Naive thymus-derived CD8-positive, alpha-beta T cell (primary cell): Measurements from ENCODE around the gene RAB44. TPM values are rescaled to one million over a fixed set of nuclear protein-coding genes. Genes with fewer than 3 reads are reported as not detected.

ENCODE experiments used
- ATAC-seq, 2 donors: fragments of 150-1000 bp; cut with Tn5 transposase in 1 of 2; sonication (Bioruptor Pico), chemical (Tn5 transposase) in 1 of 2; 1 replicate in 1 of 2; 2 replicates in 1 of 2; pipeline ENCODE4 v1.10.0; 2021; ENCODE audit warnings: mild to moderate bottlenecking in 2 of 2, moderate library complexity in 2 of 2
- POLR2A ChIA-PET: fragments of 350-600 bp; sonication (Branson Sonifier 250); formaldehyde crosslinking; loops from one replicate; lab custom pipeline; 2021; ENCODE audit warnings: antibody characterized with exemption; lab: Charles Lee
- DNase-seq, 10 donors: peaks; one replicate each; pipeline versions ENCODE4 v3.0.0 to v3.0.0-alpha.2; 2020 to 2022
- H3K27ac Mint-ChIP-seq, 10 donors: one replicate each; pipeline ENCODE4 v1.8.0; 2020 to 2022; ENCODE audit warnings: mild to moderate bottlenecking in 10 of 10, mixed read lengths in 10 of 10, moderate library complexity in 4 of 10, inconsistent platforms in 1 of 10
- H3K27me3 Mint-ChIP-seq, 5 donors: one replicate each; pipeline ENCODE4 v1.8.0; 2021 to 2022; ENCODE audit warnings: mixed read lengths in 5 of 5
- H3K36me3 Mint-ChIP-seq, 3 donors: one replicate each; pipeline ENCODE4 v1.8.0; 2020 to 2022; ENCODE audit warnings: mixed read lengths in 3 of 3, mild to moderate bottlenecking in 2 of 3, inconsistent platforms in 1 of 3
- H3K4me1 Mint-ChIP-seq, 4 donors: one replicate each; pipeline ENCODE4 v1.8.0; 2021 to 2022; ENCODE audit warnings: mixed read lengths in 4 of 4
- H3K4me3 Mint-ChIP-seq, 10 donors: one replicate each; pipeline ENCODE4 v1.8.0; 2020 to 2022; ENCODE audit warnings: mild to moderate bottlenecking in 10 of 10, mixed read lengths in 10 of 10, moderate library complexity in 6 of 10, inconsistent platforms in 1 of 10
- H3K9me3 Mint-ChIP-seq, 9 donors: one replicate each; pipeline ENCODE4 v1.8.0; 2020 to 2022; ENCODE audit warnings: mixed read lengths in 9 of 9, mild to moderate bottlenecking in 3 of 9, inconsistent platforms in 1 of 9, moderate library complexity in 1 of 9
- polyA plus RNA-seq, 3 donors: library from polyadenylated mRNA; unstranded; fragments of 300-500 nt; fragmentation: Illumina TruSeq; gene quantifications; one replicate each; pipeline ENCODE4 v1.2.3, GENCODE V29; 2021
- total RNA-seq, 8 experiments: library from RNA in 2 of 8; stranded (reverse) in 2 of 8; gene quantifications; one replicate each; pipeline ENCODE4 v1.2.3 and lab custom pipeline; 2021 to 2026

RAB44 gene
- total and polyA plus RNA-seq, 5 experiments from 2014 or later = not detected

DNA sequence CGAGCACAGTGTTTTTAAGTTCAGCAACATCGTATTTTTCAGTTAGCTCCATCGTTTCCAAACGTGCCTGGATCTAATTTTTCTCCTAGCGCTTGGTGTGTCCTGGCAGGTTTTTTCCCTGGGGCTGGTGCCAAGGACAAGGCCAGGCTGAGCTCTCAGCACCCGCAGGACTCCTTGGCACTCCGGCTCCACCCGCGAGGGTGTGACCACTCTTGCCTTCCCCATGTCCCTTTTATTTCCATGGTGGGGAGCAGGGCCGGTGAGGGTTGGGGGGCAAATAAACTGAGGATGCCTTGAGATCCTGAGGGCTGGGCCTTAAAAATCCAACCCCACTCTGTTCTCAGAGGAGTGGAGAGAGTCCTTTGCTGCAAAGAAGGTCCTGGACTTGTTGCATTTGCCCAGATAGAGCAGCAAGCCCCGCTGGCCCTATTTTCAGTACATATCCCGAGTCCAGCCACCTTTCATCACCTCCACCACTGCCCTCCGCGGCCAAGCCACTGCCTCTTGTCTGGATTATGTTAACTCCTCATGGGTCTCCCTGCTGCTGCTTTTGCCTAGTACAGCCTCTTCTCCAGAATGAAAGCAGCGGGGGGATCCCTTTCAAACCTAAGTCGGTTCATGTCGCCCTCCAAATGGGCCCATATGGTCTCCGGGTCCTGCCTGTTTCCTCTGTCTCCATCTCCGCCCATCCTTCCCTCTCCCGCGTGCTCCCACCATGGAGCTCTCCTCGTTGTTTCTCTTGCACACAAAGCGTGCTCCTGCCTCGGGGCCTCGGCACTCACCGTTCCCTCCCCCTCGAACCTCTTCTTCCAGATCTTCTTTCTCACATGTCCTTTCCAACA lies 4.5 kb upstream of the RAB44 start:
- Mint-ChIP-seq H3K27me3 (peaks cover 0 to 5% (median 0%) of the 10 kb centered on the region in 5 donors), H3K4me3 (no peak overlapping the region), H3K27ac (peak overlapping the region in 1 of 10 donors; percentile 66), H3K4me1 (peaks cover 0 to 57% (median 6%) of the 10 kb centered on the region in 4 donors), H3K9me3 (no peaks in the 10 kb centered on the region), H3K36me3 (no peaks in the 10 kb centered on the region)
- no peak for DNase-seq
- POLR2A ChIA-PET = no interaction called here
- no peak for ATAC-seq

DNA sequence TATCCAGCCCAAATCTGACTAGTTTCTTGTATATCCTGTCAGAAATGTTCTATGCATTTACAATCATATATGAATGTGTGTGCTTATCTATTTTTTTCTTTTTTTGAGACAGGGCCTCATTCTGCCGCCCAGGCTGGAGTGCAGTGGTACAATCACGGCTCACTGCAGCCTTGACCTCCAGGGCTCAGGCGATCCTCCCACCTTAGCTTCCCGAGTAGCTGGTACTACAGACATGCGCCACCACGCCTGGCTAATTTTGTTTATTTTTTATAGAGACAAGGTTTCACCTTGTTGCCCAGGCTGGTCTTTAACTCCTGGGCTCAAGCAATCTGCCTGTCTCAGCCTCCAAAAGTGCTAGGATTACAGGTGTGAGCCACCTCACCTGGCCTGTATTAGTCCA lies 3.0 kb upstream of the RAB44 start:
- no peak overlapping the region for H3K4me3 Mint-ChIP-seq
- DNase-seq = no peak
- no peak for ATAC-seq
- peaks cover 0 to 54% (median 6%) of the 10 kb centered on the region in 4 donors for H3K4me1 Mint-ChIP-seq
- H3K27ac Mint-ChIP-seq = no peak overlapping the region
- H3K9me3 Mint-ChIP-seq = no peaks in the 10 kb centered on the region
- no peaks in the 10 kb centered on the region for H3K36me3 Mint-ChIP-seq
- H3K27me3 Mint-ChIP-seq = peaks cover 0 to 10% (median 3%) of the 10 kb centered on the region in 5 donors
- POLR2A ChIA-PET = no interaction called here

DNA sequence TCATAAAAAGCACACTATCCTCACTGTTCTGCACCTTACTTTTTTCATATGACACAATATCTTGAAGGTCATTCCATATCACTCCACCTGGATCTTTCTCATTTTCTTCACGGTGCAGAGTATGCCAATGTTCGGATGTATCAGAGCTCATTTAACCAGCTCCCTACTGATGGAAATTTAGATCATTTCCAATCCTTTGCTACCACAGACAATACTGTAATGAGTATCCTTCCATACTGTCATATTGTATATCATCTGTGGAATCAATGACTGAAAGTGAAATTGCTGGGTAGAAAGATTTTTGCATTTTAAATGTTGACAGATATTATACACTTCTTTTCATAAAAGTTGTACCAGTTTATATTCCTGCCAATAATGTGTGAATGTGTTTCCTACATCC lies 2.2 kb upstream of the RAB44 start:
- Mint-ChIP-seq H3K4me1 (peaks cover 0 to 49% (median 6%) of the 10 kb centered on the region in 4 donors), H3K27me3 (peaks cover 0 to 10% (median 3%) of the 10 kb centered on the region in 5 donors), H3K27ac (no peak overlapping the region), H3K4me3 (no peak overlapping the region), H3K36me3 (no peaks in the 10 kb centered on the region), H3K9me3 (no peaks in the 10 kb centered on the region)
- ATAC-seq = no peak
- no peak for DNase-seq
- POLR2A ChIA-PET = no interaction called here

DNA sequence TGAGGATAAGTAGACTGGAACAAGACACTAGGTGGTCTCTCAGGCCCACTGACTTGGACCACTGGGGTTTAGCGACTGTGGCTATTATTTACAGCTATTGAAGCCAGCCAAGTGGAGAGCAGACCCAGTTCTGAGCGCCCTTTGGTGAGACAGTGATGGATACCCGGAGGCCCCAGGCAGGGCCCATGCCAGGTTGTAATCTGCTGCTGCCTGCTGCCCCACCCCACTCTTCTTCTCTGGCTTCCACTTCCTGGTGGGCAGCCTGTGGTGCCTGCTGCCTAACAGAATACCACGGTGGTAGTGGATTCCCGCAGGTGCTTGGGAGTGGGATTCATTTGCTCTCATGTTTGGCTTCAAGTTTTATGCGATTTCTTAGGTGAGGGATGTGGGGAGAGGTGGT lies 570 bp downstream of the RAB44 start:
- H3K27me3 Mint-ChIP-seq = peaks cover 0 to 14% (median 5%) of the 10 kb centered on the region in 5 donors

DNA sequence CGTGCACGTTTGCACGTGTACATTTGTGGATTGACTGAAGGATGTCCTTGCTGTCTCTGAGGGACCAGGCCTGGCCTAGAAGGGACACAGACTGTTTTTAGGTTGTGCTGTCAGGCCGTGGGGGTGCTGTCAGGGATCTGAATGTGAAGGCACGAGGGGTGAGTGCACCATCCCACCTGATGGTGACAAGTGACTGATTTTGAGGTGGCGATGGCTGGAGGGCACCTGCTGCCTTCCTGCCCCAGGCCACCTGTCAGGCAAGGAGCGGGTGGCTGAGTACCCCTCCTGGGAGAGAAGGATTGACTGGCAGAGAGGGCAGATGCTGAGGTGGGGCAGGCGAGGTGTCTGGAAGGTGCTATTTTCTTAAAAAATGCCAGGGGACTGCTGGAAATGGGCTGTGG lies 1.2 kb downstream of the RAB44 start:
- H3K36me3 Mint-ChIP-seq = no peaks in the 10 kb centered on the region
- peak overlapping the region in 2 of 10 donors; percentile 1 to 59 for H3K27ac Mint-ChIP-seq
- H3K27me3 Mint-ChIP-seq = peaks cover 0 to 21% (median 5%) of the 10 kb centered on the region in 5 donors
- no peaks in the 10 kb centered on the region for H3K9me3 Mint-ChIP-seq
- POLR2A ChIA-PET = no interaction called here
- H3K4me3 Mint-ChIP-seq = no peak overlapping the region
- DNase-seq = no peak
- H3K4me1 Mint-ChIP-seq = peaks cover 0 to 30% (median 0%) of the 10 kb centered on the region in 4 donors
- no peak for ATAC-seq

More for the DNA sequence above, 570 bp downstream of the RAB44 start:
- POLR2A ChIA-PET = no interaction called here
- H3K9me3 Mint-ChIP-seq = no peaks in the 10 kb centered on the region
- peak overlapping the region in 2 of 10 donors; percentile 59 to 65 for H3K27ac Mint-ChIP-seq
- H3K4me3 Mint-ChIP-seq = no peak overlapping the region
- H3K4me1 Mint-ChIP-seq = peaks cover 0 to 35% (median 2%) of the 10 kb centered on the region in 4 donors
- H3K36me3 Mint-ChIP-seq = no peaks in the 10 kb centered on the region
- ATAC-seq (no peak), DNase-seq (no peak)

DNA sequence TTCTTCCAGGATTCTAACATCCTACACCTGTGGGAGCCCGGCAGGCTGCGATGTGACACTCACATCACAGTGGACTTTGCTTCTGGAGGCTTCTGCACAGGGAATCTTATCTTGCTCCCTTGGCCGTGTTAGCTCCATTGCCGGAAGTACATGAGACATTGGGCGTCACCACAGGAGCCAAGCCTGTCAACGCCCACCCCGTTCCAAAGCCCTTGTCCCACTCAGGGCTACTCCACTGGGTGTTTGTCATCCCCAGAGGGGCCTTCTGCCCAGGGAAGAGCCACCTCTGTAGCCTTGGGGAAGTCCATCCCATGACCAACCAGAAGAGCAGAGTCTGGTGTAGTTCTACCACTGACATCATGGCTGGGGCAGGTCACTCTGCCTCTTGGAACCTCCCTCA lies 1.7 kb downstream of the RAB44 start:
- Mint-ChIP-seq H3K4me1 (peaks cover 0 to 29% (median 0%) of the 10 kb centered on the region in 4 donors), H3K4me3 (no peak overlapping the region), H3K27me3 (peaks cover 0 to 21% (median 5%) of the 10 kb centered on the region in 5 donors), H3K27ac (no peak overlapping the region), H3K36me3 (no peaks in the 10 kb centered on the region), H3K9me3 (no peaks in the 10 kb centered on the region)
- DNase-seq (no peak), ATAC-seq (no peak)
- POLR2A ChIA-PET = no interaction called here

DNA sequence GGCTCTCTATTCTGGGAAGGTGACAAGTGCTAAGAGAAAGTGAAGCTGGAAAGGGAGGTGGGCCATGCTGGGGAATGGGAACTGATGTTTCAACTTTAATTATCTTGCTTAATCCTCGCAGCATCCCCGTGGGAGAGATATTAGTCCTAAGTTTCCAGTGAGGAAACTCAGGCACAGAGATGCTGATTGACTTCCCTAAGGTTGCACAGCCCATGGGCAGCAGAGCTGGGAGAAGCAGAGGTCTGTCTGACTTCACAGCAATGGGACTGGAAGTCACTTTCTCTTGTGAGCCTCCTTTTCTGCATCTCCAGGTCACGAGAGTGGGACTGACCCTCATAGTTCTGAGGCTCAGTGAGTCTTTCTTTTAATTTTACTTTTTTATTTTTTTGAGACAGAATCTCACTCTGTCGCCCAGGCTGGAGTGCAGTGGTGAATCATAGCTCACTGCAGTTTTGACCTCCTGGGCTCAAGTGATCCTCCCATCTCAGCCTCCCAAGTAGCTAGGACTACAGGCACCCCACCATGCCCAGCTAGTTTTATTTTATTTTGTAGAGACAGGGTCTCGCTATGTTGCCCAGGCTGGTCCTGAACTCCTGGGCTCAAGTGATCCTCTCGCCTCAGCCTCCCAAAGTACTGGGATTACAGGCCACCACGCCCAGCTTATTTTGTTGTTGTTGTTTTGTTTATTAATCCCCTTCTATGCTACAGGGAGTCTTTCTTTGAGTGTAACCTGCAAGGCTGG lies 2.6 kb downstream of the RAB44 start:
- Mint-ChIP-seq H3K9me3 (no peaks in the 10 kb centered on the region), H3K4me1 (peaks cover 0 to 22% (median 0%) of the 10 kb centered on the region in 4 donors), H3K27me3 (peaks cover 0 to 21% (median 5%) of the 10 kb centered on the region in 5 donors), H3K4me3 (no peak overlapping the region), H3K36me3 (no peaks in the 10 kb centered on the region), H3K27ac (peak overlapping the region in 1 of 10 donors; percentile 38)
- DNase-seq (no peak), ATAC-seq (no peak)
- POLR2A ChIA-PET = no interaction called here

DNA sequence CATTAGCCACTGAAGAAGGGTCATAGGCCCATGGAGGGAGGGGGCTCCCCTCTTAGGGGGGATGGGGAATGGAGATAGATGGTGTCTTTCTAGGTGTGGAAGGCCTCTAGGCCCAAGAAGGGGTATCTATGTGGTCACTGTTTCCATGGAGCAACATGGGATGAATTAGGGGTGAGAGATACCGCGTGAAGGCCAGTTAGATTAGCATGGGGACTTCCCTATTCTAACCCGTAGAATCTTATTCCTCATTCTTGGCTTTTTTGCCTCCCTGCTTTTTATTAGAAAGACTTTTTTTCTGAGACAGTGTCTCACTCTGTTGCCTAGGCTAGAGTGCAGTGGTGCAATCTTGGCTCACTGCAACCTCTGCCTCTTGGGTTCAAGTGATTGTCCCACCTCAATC lies 3.2 kb downstream of the RAB44 start:
- POLR2A ChIA-PET = no interaction called here
- Mint-ChIP-seq H3K36me3 (no peaks in the 10 kb centered on the region), H3K27me3 (peaks cover 0 to 21% (median 5%) of the 10 kb centered on the region in 5 donors), H3K4me1 (peaks cover 0 to 20% (median 0%) of the 10 kb centered on the region in 4 donors), H3K4me3 (no peak overlapping the region), H3K9me3 (no peaks in the 10 kb centered on the region), H3K27ac (no peak overlapping the region)
- ATAC-seq = no peak
- DNase-seq = no peak

DNA sequence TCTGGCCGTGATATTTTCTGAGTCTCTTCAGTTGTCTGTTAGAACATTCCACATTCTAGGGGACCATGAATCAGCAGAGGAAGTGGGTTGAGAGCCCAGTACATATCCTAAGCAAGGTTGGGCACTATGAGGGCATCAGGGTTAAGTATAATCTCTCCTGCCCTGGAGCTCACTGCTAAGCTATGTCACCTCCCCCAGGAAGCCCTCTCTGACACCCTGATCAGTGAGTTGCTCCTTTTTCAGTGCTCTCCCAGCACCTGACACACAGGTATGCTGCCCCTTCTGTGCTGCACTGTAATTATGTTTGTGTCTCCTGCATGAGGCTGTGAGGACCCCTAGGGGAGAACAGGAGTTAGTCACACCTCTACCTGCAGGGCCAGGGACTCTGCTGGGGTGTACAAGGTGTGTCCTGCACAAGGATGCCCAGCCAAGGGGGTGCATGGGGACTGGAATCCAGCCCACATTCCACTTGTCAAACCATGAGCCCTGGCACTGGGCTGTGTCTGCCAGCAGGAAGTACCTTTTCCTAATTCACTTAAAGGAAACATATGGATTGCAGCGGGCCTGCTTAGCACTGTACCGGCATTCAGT lies 3.9 kb downstream of the RAB44 start:
- Mint-ChIP-seq H3K27ac (no peak overlapping the region), H3K36me3 (no peaks in the 10 kb centered on the region), H3K27me3 (peaks cover 0 to 21% (median 5%) of the 10 kb centered on the region in 5 donors), H3K9me3 (no peaks in the 10 kb centered on the region), H3K4me3 (no peak overlapping the region), H3K4me1 (peaks cover 0 to 20% (median 0%) of the 10 kb centered on the region in 4 donors)
- ATAC-seq = peak in 1 of 2 donors; percentile 41
- POLR2A ChIA-PET = interaction anchor here (0.6 kb wide), 1 partner anchor 1897 kb away, joined by 3 read pairs; no protein-coding TSS in a partner anchor
- DNase-seq = no peak

DNA sequence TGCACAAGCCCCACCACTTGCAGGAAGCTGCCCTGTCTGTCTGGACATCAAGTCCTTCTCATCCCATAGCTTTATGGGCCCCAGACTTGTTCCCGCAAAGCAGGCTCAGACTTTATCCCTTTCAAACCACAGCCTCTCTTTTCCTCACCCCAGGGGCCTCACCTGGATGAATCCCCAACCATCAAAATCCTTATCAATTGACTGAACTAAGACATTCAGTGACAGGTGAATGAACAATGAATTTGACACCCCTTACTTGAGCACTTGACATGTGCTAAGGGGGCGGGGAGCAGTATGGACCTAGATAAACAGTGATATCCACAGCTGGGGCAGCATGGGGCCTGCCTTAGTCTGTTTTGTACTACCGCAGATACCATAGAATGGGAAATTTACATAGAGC lies 5.0 kb downstream of the RAB44 start:
- Mint-ChIP-seq H3K36me3 (no peaks in the 10 kb centered on the region), H3K4me1 (peaks cover 0 to 18% (median 0%) of the 10 kb centered on the region in 4 donors), H3K4me3 (no peak overlapping the region), H3K27ac (no peak overlapping the region), H3K27me3 (peaks cover 0 to 21% (median 5%) of the 10 kb centered on the region in 5 donors), H3K9me3 (no peaks in the 10 kb centered on the region)
- POLR2A ChIA-PET = no interaction called here
- ATAC-seq = no peak
- no peak for DNase-seq

DNA sequence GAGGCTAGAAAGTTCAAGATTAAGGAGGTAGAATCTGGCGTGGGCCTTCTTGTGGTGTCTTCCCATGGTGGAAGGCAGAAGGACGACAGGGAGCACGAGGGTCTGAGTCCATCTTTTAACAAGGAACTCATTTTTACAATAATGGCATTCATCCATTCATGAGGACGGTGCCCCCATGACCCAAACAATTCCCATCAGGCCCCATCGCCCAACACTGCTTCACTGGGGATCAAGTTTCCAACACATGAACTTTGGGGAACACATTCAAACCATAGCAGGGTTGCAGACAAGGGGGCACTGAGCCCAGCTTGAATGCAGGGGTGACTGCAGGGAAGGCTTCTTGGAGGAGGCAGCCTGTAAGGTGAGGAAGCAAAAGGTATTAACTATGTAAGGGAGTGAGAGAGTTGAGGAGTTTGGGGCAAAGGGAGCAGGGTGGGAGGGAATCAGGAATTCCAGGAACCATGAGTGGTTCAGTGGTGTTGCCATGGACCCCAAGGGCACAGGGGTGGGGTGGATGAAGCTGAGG lies 5.5 kb downstream of the RAB44 start:
- Mint-ChIP-seq H3K9me3 (no peaks in the 10 kb centered on the region), H3K36me3 (no peaks in the 10 kb centered on the region), H3K27me3 (peaks cover 0 to 20% (median 5%) of the 10 kb centered on the region in 5 donors), H3K4me1 (peaks cover 0 to 16% (median 0%) of the 10 kb centered on the region in 4 donors), H3K27ac (peak overlapping the region in 2 of 10 donors; percentile 44 to 77), H3K4me3 (no peak overlapping the region)
- no peak for DNase-seq
- POLR2A ChIA-PET = no interaction called here
- no peak for ATAC-seq

DNA sequence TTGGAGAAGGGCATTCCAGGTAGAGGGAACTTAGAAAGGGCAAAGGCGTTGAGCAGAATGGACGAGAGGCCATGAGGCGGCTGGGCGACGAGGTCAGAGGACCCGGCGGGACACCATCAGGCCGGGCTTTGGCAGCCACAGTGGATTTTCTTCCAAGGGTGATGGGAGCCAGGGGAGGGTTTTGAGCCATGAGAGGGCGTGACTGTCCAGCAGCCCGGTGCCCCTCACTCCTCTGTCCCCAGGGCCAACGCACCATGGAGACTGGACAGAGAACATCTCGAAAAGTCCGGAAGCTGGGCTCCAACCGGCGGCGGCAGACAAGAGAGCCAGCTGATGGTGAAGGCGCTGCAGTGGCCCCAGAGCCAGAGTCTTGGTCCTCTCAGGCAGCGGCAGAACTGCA lies 6.4 kb downstream of the RAB44 start:
- no peak for DNase-seq
- no peak for ATAC-seq
- no peak overlapping the region for H3K27ac Mint-ChIP-seq
- POLR2A ChIA-PET = no interaction called here
- H3K36me3 Mint-ChIP-seq = no peaks in the 10 kb centered on the region
- H3K27me3 Mint-ChIP-seq = peaks cover 0 to 11% (median 0%) of the 10 kb centered on the region in 5 donors
- H3K9me3 Mint-ChIP-seq = no peaks in the 10 kb centered on the region
- H3K4me1 Mint-ChIP-seq = peaks cover 0 to 14% (median 0%) of the 10 kb centered on the region in 4 donors
- H3K4me3 Mint-ChIP-seq = no peak overlapping the region
